Mesothelial cell of epicardium (in vitro differentiated cells): Measurements from ENCODE around the gene ACOX1. TPM values are rescaled to one million over a fixed set of nuclear protein-coding genes. Genes with fewer than 3 reads are reported as not detected.

Source experiments
- DNase-seq, 2 experiments: peaks; one replicate each; pipeline ENCODE4 v3.0.0; 2021; ENCODE audit warnings: low spot score in 2 of 2; ENCODE audit not compliant: unreplicated experiment in 2 of 2
- H3K27ac Mint-ChIP-seq: 2 replicates; pipeline ENCODE4 v1.8.0; 2021; ENCODE audit warnings: mixed read lengths
- H3K27me3 Mint-ChIP-seq: 2 replicates; pipeline ENCODE4 v1.8.0; 2021; ENCODE audit warnings: low read depth, mixed read lengths
- H3K36me3 Mint-ChIP-seq: 2 replicates; pipeline ENCODE4 v1.8.0; 2021; ENCODE audit warnings: mixed read lengths
- H3K4me1 Mint-ChIP-seq: 2 replicates; pipeline ENCODE4 v1.8.0; 2021; ENCODE audit warnings: mixed read lengths
- H3K4me3 Mint-ChIP-seq: 2 replicates; pipeline ENCODE4 v1.8.0; 2021; ENCODE audit warnings: mild to moderate bottlenecking, moderate library complexity, mixed read lengths
- H3K9me3 Mint-ChIP-seq: 2 replicates; pipeline ENCODE4 v1.8.0; 2021; ENCODE audit warnings: mixed read lengths
- CTCF ChIP-seq: fragments of 200-600 bp; sonication (generic); IDR thresholded peaks from one replicate; pipeline ENCODE4 v1.5.0; 2021; ENCODE audit warnings: antibody characterized with exemption; ENCODE audit not compliant: unreplicated experiment
- total RNA-seq: library from RNA; stranded (reverse); gene quantifications from 3 replicates; pipeline ENCODE4 v1.2.1, GENCODE V29; 2021

The ACOX1 gene
- total RNA-seq, 1 donor from 2014 or later: 57.5 TPM

- no peak overlapping the region for H3K27ac Mint-ChIP-seq
- H3K4me1 Mint-ChIP-seq: peaks cover 18% of the 10 kb centered on the region
- TF ChIP-seq CTCF: no peak
- no peak overlapping the region for H3K4me3 Mint-ChIP-seq
- no peaks in the 10 kb centered on the region for H3K27me3 Mint-ChIP-seq
- H3K36me3 Mint-ChIP-seq: peaks cover 9% of the 10 kb centered on the region
- no peak for DNase-seq
- H3K9me3 Mint-ChIP-seq: no peaks in the 10 kb centered on the region
Observed at GRCh38 chr17:75899767-75900468, 79.0 kb downstream of the ACOX1 start.

GRCh38 chr17:75899353-75899752 is 79.6 kb downstream of the ACOX1 start:
- no peak for DNase-seq
- H3K36me3 Mint-ChIP-seq: peaks cover 9% of the 10 kb centered on the region
- no peak overlapping the region for H3K27ac Mint-ChIP-seq
- H3K27me3 Mint-ChIP-seq: no peaks in the 10 kb centered on the region
- TF ChIP-seq CTCF: no peak
- no peak overlapping the region for H3K4me3 Mint-ChIP-seq
- no peaks in the 10 kb centered on the region for H3K9me3 Mint-ChIP-seq
- H3K4me1 Mint-ChIP-seq: peaks cover 19% of the 10 kb centered on the region

- H3K36me3 Mint-ChIP-seq: peaks cover 9% of the 10 kb centered on the region
- DNase-seq: no peak
- TF ChIP-seq CTCF: no peak
- H3K27me3 Mint-ChIP-seq: no peaks in the 10 kb centered on the region
- no peak overlapping the region for H3K27ac Mint-ChIP-seq
- no peaks in the 10 kb centered on the region for H3K9me3 Mint-ChIP-seq
- no peak overlapping the region for H3K4me3 Mint-ChIP-seq
- peaks cover 21% of the 10 kb centered on the region for H3K4me1 Mint-ChIP-seq
Observed at GRCh38 chr17:75898791-75899190, 80.2 kb downstream of the ACOX1 start.

GRCh38 chr17:75898065-75898464 is 80.9 kb downstream of the ACOX1 start:
- no peaks in the 10 kb centered on the region for H3K9me3 Mint-ChIP-seq
- peak overlapping the region; percentile 59 for H3K4me3 Mint-ChIP-seq
- H3K4me1 Mint-ChIP-seq: peaks cover 21% of the 10 kb centered on the region
- DNase-seq: no peak
- H3K27ac Mint-ChIP-seq: no peak overlapping the region
- no peaks in the 10 kb centered on the region for H3K27me3 Mint-ChIP-seq
- TF ChIP-seq CTCF: no peak
- peaks cover 9% of the 10 kb centered on the region for H3K36me3 Mint-ChIP-seq

- Mint-ChIP-seq H3K27ac (peak overlapping the region; percentile 82), H3K4me3 (peak overlapping the region; percentile 59), H3K36me3 (peaks cover 9% of the 10 kb centered on the region), H3K27me3 (no peaks in the 10 kb centered on the region), H3K4me1 (peaks cover 21% of the 10 kb centered on the region), H3K9me3 (no peaks in the 10 kb centered on the region)
- DNase-seq: no peak
- TF ChIP-seq CTCF: no peak
Observed at GRCh38 chr17:75897160-75898019, 81.6 kb downstream of the ACOX1 start.
